GM12878 (cell line): ENCODE data around the gene SPINK4. TPM values are rescaled to one million over a fixed set of nuclear protein-coding genes. Genes with fewer than 3 reads are reported as not detected.

Experiments
- ATAC-seq: fragments of 200-7000 bp; cut with Tn5 transposase; 3 replicates; pipeline ENCODE4 v1.9.1; 2020; ENCODE audit warnings: mild to moderate bottlenecking, moderate library complexity
- BruUV-seq: library from RNA; stranded (reverse); fragments of 400-500 nt; replicated peaks from 2 replicates; lab custom pipeline; 2021; lab: Mats Ljungman, UMichigan
- CTCF ChIA-PET: fragments of 300-600 bp; sonication (Branson Sonifier 250); formaldehyde crosslinking; extraction: SDS; loops from one replicate; lab custom pipeline; 2021; ENCODE audit warnings: inconsistent platforms; lab: Yijun Ruan, JAX
- POLR2A ChIA-PET: fragments of 350-600 bp; formaldehyde crosslinking; extraction: SDS; loops from one replicate; lab custom pipeline; 2021; ENCODE audit warnings: inconsistent platforms; lab: Charles Lee
- RAD21 ChIA-PET: fragments of 300-600 bp; sonication (Branson Sonifier 250); formaldehyde crosslinking; loops from one replicate; lab custom pipeline; 2023; ENCODE audit warnings: antibody characterized with exemption; ENCODE audit not compliant: unreplicated experiment; lab: Charles Lee
- SMC1A ChIA-PET: fragments of 300-600 bp; sonication (Branson Sonifier 250); formaldehyde crosslinking; loops from one replicate; lab custom pipeline; 2023; ENCODE audit not compliant: unreplicated experiment, uncharacterized antibody; lab: Charles Lee
- DNase-seq: peaks from one replicate; pipeline ENCODE4 v3.0.0-alpha.2; 2011; ENCODE audit warnings: low read depth, low spot score
- FAIRE-seq: peaks from 3 replicates; lab custom pipeline; 2011; peaks lifted over from hg19 to GRCh38; lab: Jason Lieb, UNC
- H2AFZ ChIP-seq: 2 replicates; pipeline ENCODE4 v1.6.0; 2011; ENCODE audit warnings: low read depth, low read length, control low read depth; ENCODE audit not compliant: control insufficient read depth
- H3K27ac ChIP-seq: 2 replicates; pipeline ENCODE4 v1.5.1; 2011; ENCODE audit warnings: control low read depth; ENCODE audit not compliant: control insufficient read depth, insufficient read depth
- H3K27me3 ChIP-seq, 2 experiments: replicated peaks in 1 of 2; 2 replicates each; pipeline versions ENCODE4 v1.6.0 to v1.6.1; 2011; ENCODE audit warnings: low read length in 1 of 2; ENCODE audit not compliant: control insufficient read depth in 2 of 2, insufficient read depth in 2 of 2
- H3K36me3 ChIP-seq, 2 experiments: 2 replicates each; pipeline ENCODE4 v1.5.1; 2011; ENCODE audit warnings: low read length in 1 of 2; ENCODE audit not compliant: control insufficient read depth in 2 of 2, insufficient read depth in 2 of 2
- H3K4me1 ChIP-seq: 2 replicates; pipeline ENCODE4 v1.6.1; 2011; ENCODE audit warnings: mild to moderate bottlenecking, low read length, moderate library complexity, mixed read lengths; ENCODE audit not compliant: control insufficient read depth, insufficient read depth
- H3K4me2 ChIP-seq: 2 replicates; pipeline ENCODE4 v1.6.0; 2011; ENCODE audit warnings: control low read depth; ENCODE audit not compliant: control insufficient read depth, insufficient read depth
- H3K4me3 ChIP-seq: fragments of 200-600 bp; sonication (generic); 2 replicates; pipeline ENCODE4 v1.5.1; 2016
- H3K79me2 ChIP-seq: 2 replicates; pipeline ENCODE4 v1.6.0; 2011; ENCODE audit warnings: low read length; ENCODE audit not compliant: control insufficient read depth, insufficient read depth
- H3K9ac ChIP-seq: 2 replicates; pipeline ENCODE4 v1.8.0; 2011; ENCODE audit warnings: low read length, control low read depth, mixed read lengths; ENCODE audit not compliant: control insufficient read depth, insufficient read depth
- H3K9me3 ChIP-seq: replicated peaks from 3 replicates; pipeline ENCODE4 v1.5.1; 2011; ENCODE audit warnings: mild to moderate bottlenecking, low read length; ENCODE audit not compliant: control insufficient read depth, insufficient read depth
- H4K20me1 ChIP-seq: 2 replicates; pipeline ENCODE4 v1.6.0; 2011; ENCODE audit not compliant: control insufficient read depth, insufficient read depth
- EED ChIP-seq: sonication (generic); IDR thresholded peaks from 2 replicates; pipeline ENCODE4 v1.6.1; 2016; ENCODE audit warnings: antibody characterized with exemption, low read depth
- NRF1 ChIP-seq: conservative IDR thresholded peaks from 2 replicates; pipeline ENCODE4 v1.6.1; 2011; ENCODE audit warnings: mild to moderate bottlenecking, low read depth, low read length, improper control_type of control experiment
- PAX8 ChIP-seq: fragments of 450-650 bp; IDR thresholded peaks from 2 replicates; pipeline ENCODE4 v1.6.1; 2017; ENCODE audit warnings: mild to moderate bottlenecking, moderate library complexity
- RAD21 ChIP-seq: IDR thresholded peaks from 2 replicates; pipeline ENCODE4 v1.6.1; 2011; ENCODE audit warnings: mild to moderate bottlenecking, low read depth, low read length, moderate library complexity; ENCODE audit not compliant: insufficient read depth
- RBBP5 ChIP-seq: fragments of 200-600 bp; sonication (generic); conservative IDR thresholded peaks from 2 replicates; pipeline ENCODE4 v1.6.1; 2016
- SMAD5 ChIP-seq: IDR thresholded peaks from 2 replicates; pipeline ENCODE4 v1.6.1; 2016; ENCODE audit warnings: antibody characterized with exemption, low read depth
- USF2 ChIP-seq: IDR thresholded peaks from 2 replicates; pipeline ENCODE4 v1.6.1; 2011; ENCODE audit warnings: low read depth, low read length, improper control_type of control experiment, borderline replicate concordance
- YY1 ChIP-seq: IDR thresholded peaks from 2 replicates; pipeline ENCODE4 v1.6.1; 2011; ENCODE audit warnings: low read depth, mild to moderate bottlenecking, low read length
- WGBS: methylation state at CpG from one replicate; pipeline ENCODE4 v1.1.6; 2016; ENCODE audit warnings: low lambda C conversion rate; ENCODE audit not compliant: insufficient replicate concordance, insufficient coverage; ENCODE audit errors: missing lambda C conversion rate; 5-methylcytosine and 5-hydroxymethylcytosine counted together
- in situ Hi-C: fragments of 300-500 bp; cut with MboI; formaldehyde crosslinking; loops from 9 replicates; pipeline ENCODE4 v1.14.3; 2018; ENCODE audit warnings: mixed read lengths
- intact Hi-C: fragments of 100-400 bp; cut with micrococcal nuclease; formaldehyde crosslinking; loops from one replicate; pipeline ENCODE4 v1.14.2; 2022; ENCODE audit not compliant: unreplicated experiment
- polyA plus RNA-seq, 11 experiments: library from polyadenylated mRNA; depleted of rRNA in 4 of 11; unstranded in 6 of 11; stranded (reverse) in 5 of 11; fragments of >200 nt; fragmentation: Nextera tagmentation in 4 of 11; fragmentation: Illumina TruSeq in 1 of 11; extraction: Ambion mirVana in 4 of 11; extraction: Trizol in 1 of 11; gene quantifications; 1 replicate in 1 of 11; 2 replicates in 10 of 11; pipeline versions ENCODE4 v1.2.1 to v1.2.3, GENCODE V29; 2011 to 2016; ENCODE audit warnings: inconsistent platforms in 2 of 11, missing spikeins in 2 of 11, low read depth in 1 of 11
- total RNA-seq, 4 experiments: library from RNA; depleted of rRNA in 3 of 4; stranded (reverse); fragments of >200 nt in 3 of 4; fragmentation: Illumina TruSeq in 1 of 4; extraction: Trizol in 1 of 4; gene quantifications; 2 replicates each; pipeline versions ENCODE4 v1.2.1 to v1.2.3, GENCODE V29; 2013 to 2021

SPINK4 gene
- total and polyA plus RNA-seq, 10 of the 15 experiments (the other 5 are each of a cell fraction or from before 2014, with no cell fraction given) = not detected

GRCh38 chr9:33249087-33249658, 9.2 kb downstream of the SPINK4 start:
- peak; percentile 13 for FAIRE-seq
- CTCF ChIA-PET = interaction anchor here (0.7 to 0.9 kb wide), 4 partner anchors 26 to 206 kb away, joined by 3 read pairs; partner anchors contain the start of gene NFX1
- no peak overlapping the region for H3K4me3 ChIP-seq

More at GRCh38 chr9:33249087-33249658, 9.2 kb downstream of the SPINK4 start:
- no peak overlapping the region for H3K4me2 ChIP-seq
- WGBS = 4% methylated on average over 6 of the region's 6 CpGs
- RAD21 ChIA-PET = interaction anchor here (1.4 kb wide), 1 partner anchor 23 kb away, joined by 4 read pairs; no protein-coding TSS in a partner anchor
- TF ChIP-seq NRF1 = no peak
- 0 out of 2 replicates have a peak, but pooled peaks have one; percentile 9 for TF ChIP-seq RAD21
- TF ChIP-seq EED = 0 out of 2 replicates have a peak, but pooled peaks have one; percentile 35
- TF ChIP-seq SMAD5 = 0 out of 2 replicates have a peak, but pooled peaks have one; percentile 37
- 0 out of 2 replicates have a peak, but pooled peaks have one; percentile 27 for TF ChIP-seq YY1
- no peak for TF ChIP-seq USF2
- TF ChIP-seq PAX8 = no peak
- no peak for TF ChIP-seq RBBP5
- DNase-seq = no peak
- H3K27me3 ChIP-seq = no peaks in the 10 kb centered on the region
- intact Hi-C loops (no loop called here), in situ Hi-C loops (loop anchor here (5.0 kb wide), 1 partner anchor 48 kb away; no protein-coding TSS in a partner anchor)
- H3K4me1 ChIP-seq = peaks cover 16% of the 10 kb centered on the region
- SMC1A ChIA-PET = interaction anchor here (1.2 kb wide), 1 partner anchor 23 kb away, joined by 5 read pairs; no protein-coding TSS in a partner anchor
- peak overlapping the region; percentile 10; the same call in 1 of the 2 replicates for H3K27ac ChIP-seq
- no peak overlapping the region for H3K9ac ChIP-seq
- H3K9me3 ChIP-seq = no peaks in the 10 kb centered on the region
- POLR2A ChIA-PET = interaction anchor here (1.0 kb wide), 1 partner anchor 120 kb away, joined by 3 read pairs; no protein-coding TSS in a partner anchor
- peak; percentile 79 for ATAC-seq
- no peaks in the 10 kb centered on the region for H4K20me1 ChIP-seq
- BruUV-seq = no TSS peak
- H3K36me3 ChIP-seq = peaks cover 3 to 8% of the 10 kb centered on the region in 2 experiments; a peak in 3 of 4 replicates
- H2AFZ ChIP-seq = peak overlapping the region; percentile 30
- no peaks in the 10 kb centered on the region for H3K79me2 ChIP-seq
